GM12878 (cell line): ENCODE data around the gene KRT86. TPM values are rescaled to one million over a fixed set of nuclear protein-coding genes. Genes with fewer than 3 reads are reported as not detected.

Source experiments
- ATAC-seq: fragments of 200-7000 bp; cut with Tn5 transposase; 3 replicates; pipeline ENCODE4 v1.9.1; 2020; ENCODE audit warnings: mild to moderate bottlenecking, moderate library complexity
- BruUV-seq: library from RNA; stranded (reverse); fragments of 400-500 nt; replicated peaks from 2 replicates; lab custom pipeline; 2021; lab: Mats Ljungman, UMichigan
- CTCF ChIA-PET: fragments of 300-600 bp; sonication (Branson Sonifier 250); formaldehyde crosslinking; extraction: SDS; loops from one replicate; lab custom pipeline; 2021; ENCODE audit warnings: inconsistent platforms; lab: Yijun Ruan, JAX
- POLR2A ChIA-PET: fragments of 350-600 bp; formaldehyde crosslinking; extraction: SDS; loops from one replicate; lab custom pipeline; 2021; ENCODE audit warnings: inconsistent platforms; lab: Charles Lee
- RAD21 ChIA-PET: fragments of 300-600 bp; sonication (Branson Sonifier 250); formaldehyde crosslinking; loops from one replicate; lab custom pipeline; 2023; ENCODE audit warnings: antibody characterized with exemption; ENCODE audit not compliant: unreplicated experiment; lab: Charles Lee
- SMC1A ChIA-PET: fragments of 300-600 bp; sonication (Branson Sonifier 250); formaldehyde crosslinking; loops from one replicate; lab custom pipeline; 2023; ENCODE audit not compliant: unreplicated experiment, uncharacterized antibody; lab: Charles Lee
- DNase-seq: peaks from one replicate; pipeline ENCODE4 v3.0.0-alpha.2; 2011; ENCODE audit warnings: low read depth, low spot score
- FAIRE-seq: peaks from 3 replicates; lab custom pipeline; 2011; peaks lifted over from hg19 to GRCh38; lab: Jason Lieb, UNC
- H2AFZ ChIP-seq: 2 replicates; pipeline ENCODE4 v1.6.0; 2011; ENCODE audit warnings: low read depth, low read length, control low read depth; ENCODE audit not compliant: control insufficient read depth
- H3K27ac ChIP-seq: 2 replicates; pipeline ENCODE4 v1.5.1; 2011; ENCODE audit warnings: control low read depth; ENCODE audit not compliant: control insufficient read depth, insufficient read depth
- H3K27me3 ChIP-seq, 2 experiments: replicated peaks in 1 of 2; 2 replicates each; pipeline versions ENCODE4 v1.6.0 to v1.6.1; 2011; ENCODE audit warnings: low read length in 1 of 2; ENCODE audit not compliant: control insufficient read depth in 2 of 2, insufficient read depth in 2 of 2
- H3K36me3 ChIP-seq, 2 experiments: 2 replicates each; pipeline ENCODE4 v1.5.1; 2011; ENCODE audit warnings: low read length in 1 of 2; ENCODE audit not compliant: control insufficient read depth in 2 of 2, insufficient read depth in 2 of 2
- H3K4me1 ChIP-seq: 2 replicates; pipeline ENCODE4 v1.6.1; 2011; ENCODE audit warnings: mild to moderate bottlenecking, low read length, moderate library complexity, mixed read lengths; ENCODE audit not compliant: control insufficient read depth, insufficient read depth
- H3K4me2 ChIP-seq: 2 replicates; pipeline ENCODE4 v1.6.0; 2011; ENCODE audit warnings: control low read depth; ENCODE audit not compliant: control insufficient read depth, insufficient read depth
- H3K4me3 ChIP-seq: fragments of 200-600 bp; sonication (generic); 2 replicates; pipeline ENCODE4 v1.5.1; 2016
- H3K79me2 ChIP-seq: 2 replicates; pipeline ENCODE4 v1.6.0; 2011; ENCODE audit warnings: low read length; ENCODE audit not compliant: control insufficient read depth, insufficient read depth
- H3K9ac ChIP-seq: 2 replicates; pipeline ENCODE4 v1.8.0; 2011; ENCODE audit warnings: low read length, control low read depth, mixed read lengths; ENCODE audit not compliant: control insufficient read depth, insufficient read depth
- H3K9me3 ChIP-seq: replicated peaks from 3 replicates; pipeline ENCODE4 v1.5.1; 2011; ENCODE audit warnings: mild to moderate bottlenecking, low read length; ENCODE audit not compliant: control insufficient read depth, insufficient read depth
- H4K20me1 ChIP-seq: 2 replicates; pipeline ENCODE4 v1.6.0; 2011; ENCODE audit not compliant: control insufficient read depth, insufficient read depth
- EGR1 ChIP-seq, 2 experiments: IDR thresholded peaks; 1 replicate in 1 of 2; 2 replicates in 1 of 2; pipeline ENCODE4 v1.6.1; 2011 to 2012; ENCODE audit warnings: low read depth in 2 of 2, low read length in 2 of 2, borderline replicate concordance in 1 of 2, mild to moderate bottlenecking in 1 of 2, moderate library complexity in 1 of 2
- MTA2 ChIP-seq: fragments of 450-650 bp; IDR thresholded peaks from 2 replicates; pipeline ENCODE4 v1.6.1; 2016; ENCODE audit warnings: low read depth, mild to moderate bottlenecking, moderate library complexity
- WGBS: methylation state at CpG from one replicate; pipeline ENCODE4 v1.1.6; 2016; ENCODE audit warnings: low lambda C conversion rate; ENCODE audit not compliant: insufficient replicate concordance, insufficient coverage; ENCODE audit errors: missing lambda C conversion rate; 5-methylcytosine and 5-hydroxymethylcytosine counted together
- in situ Hi-C: fragments of 300-500 bp; cut with MboI; formaldehyde crosslinking; loops from 9 replicates; pipeline ENCODE4 v1.14.3; 2018; ENCODE audit warnings: mixed read lengths
- intact Hi-C: fragments of 100-400 bp; cut with micrococcal nuclease; formaldehyde crosslinking; loops from one replicate; pipeline ENCODE4 v1.14.2; 2022; ENCODE audit not compliant: unreplicated experiment
- polyA plus RNA-seq, 11 experiments: library from polyadenylated mRNA; depleted of rRNA in 4 of 11; unstranded in 6 of 11; stranded (reverse) in 5 of 11; fragments of >200 nt; fragmentation: Nextera tagmentation in 4 of 11; fragmentation: Illumina TruSeq in 1 of 11; extraction: Ambion mirVana in 4 of 11; extraction: Trizol in 1 of 11; gene quantifications; 1 replicate in 1 of 11; 2 replicates in 10 of 11; pipeline versions ENCODE4 v1.2.1 to v1.2.3, GENCODE V29; 2011 to 2016; ENCODE audit warnings: inconsistent platforms in 2 of 11, missing spikeins in 2 of 11, low read depth in 1 of 11
- total RNA-seq, 4 experiments: library from RNA; depleted of rRNA in 3 of 4; stranded (reverse); fragments of >200 nt in 3 of 4; fragmentation: Illumina TruSeq in 1 of 4; extraction: Trizol in 1 of 4; gene quantifications; 2 replicates each; pipeline versions ENCODE4 v1.2.1 to v1.2.3, GENCODE V29; 2013 to 2021
- TF ChIP-seq, protein P1 (sequence below): IDR thresholded peaks from 2 replicates; pipeline ENCODE4 v1.6.1; 2012; ENCODE audit warnings: improper control_type of control experiment, low read depth, low read length; ENCODE audit not compliant: insufficient replicate concordance

KRT86 gene
- total and polyA plus RNA-seq, 10 of the 15 experiments (the other 5 are each of a cell fraction or from before 2014, with no cell fraction given): 0.11 to 0.54 (median 0.18) TPM; not detected in 4

DNA sequence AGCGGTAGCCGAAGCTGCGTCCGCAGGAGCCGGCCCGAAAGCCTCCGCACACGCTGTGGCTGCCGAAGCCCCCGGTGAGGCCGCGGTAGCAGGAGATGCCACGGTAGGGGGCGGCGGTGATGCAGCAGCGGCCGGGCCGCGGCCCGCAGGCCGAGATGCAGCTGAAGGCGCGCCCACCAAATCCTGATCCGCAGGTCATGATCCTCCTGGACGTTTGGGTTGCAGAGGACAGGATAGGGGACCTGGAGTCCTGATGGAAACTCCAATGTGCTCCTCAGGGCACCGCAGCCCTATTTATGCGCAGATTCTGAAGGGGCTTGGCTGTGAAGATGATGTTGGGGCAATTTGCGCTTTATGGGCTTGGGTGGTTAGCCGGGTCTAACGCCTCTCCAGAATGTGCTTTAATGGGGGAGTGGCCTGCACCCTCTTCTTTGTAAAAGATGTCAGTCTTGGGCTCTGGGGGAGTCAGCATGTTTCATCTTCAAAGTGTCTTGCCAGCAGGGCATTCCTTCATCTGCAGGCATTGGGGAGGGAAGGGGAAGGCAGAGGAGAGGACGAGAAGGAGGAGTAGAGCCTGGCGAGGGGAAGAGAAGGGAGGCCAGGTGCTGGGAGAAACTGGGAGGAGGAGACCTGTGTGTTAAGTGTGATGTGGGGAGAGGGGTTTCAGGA is 17.0 kb downstream of the KRT86 start, which contains the start of gene KRT81:
Gene KRT81, minus strand, starts transcription at position 268 of the 669 bp plus-strand sequence. Its CDS starts 69 bp downstream, at position 199.
- TF ChIP-seq EGR1 (IDR thresholded peaks at IDR 0.05; ENCODE audit: borderline replicate concordance in 1 of 2, low read depth in 2 of 2, low read length in 2 of 2) (no peak), MTA2 (no peak)
- TF ChIP-seq, protein P1, sequence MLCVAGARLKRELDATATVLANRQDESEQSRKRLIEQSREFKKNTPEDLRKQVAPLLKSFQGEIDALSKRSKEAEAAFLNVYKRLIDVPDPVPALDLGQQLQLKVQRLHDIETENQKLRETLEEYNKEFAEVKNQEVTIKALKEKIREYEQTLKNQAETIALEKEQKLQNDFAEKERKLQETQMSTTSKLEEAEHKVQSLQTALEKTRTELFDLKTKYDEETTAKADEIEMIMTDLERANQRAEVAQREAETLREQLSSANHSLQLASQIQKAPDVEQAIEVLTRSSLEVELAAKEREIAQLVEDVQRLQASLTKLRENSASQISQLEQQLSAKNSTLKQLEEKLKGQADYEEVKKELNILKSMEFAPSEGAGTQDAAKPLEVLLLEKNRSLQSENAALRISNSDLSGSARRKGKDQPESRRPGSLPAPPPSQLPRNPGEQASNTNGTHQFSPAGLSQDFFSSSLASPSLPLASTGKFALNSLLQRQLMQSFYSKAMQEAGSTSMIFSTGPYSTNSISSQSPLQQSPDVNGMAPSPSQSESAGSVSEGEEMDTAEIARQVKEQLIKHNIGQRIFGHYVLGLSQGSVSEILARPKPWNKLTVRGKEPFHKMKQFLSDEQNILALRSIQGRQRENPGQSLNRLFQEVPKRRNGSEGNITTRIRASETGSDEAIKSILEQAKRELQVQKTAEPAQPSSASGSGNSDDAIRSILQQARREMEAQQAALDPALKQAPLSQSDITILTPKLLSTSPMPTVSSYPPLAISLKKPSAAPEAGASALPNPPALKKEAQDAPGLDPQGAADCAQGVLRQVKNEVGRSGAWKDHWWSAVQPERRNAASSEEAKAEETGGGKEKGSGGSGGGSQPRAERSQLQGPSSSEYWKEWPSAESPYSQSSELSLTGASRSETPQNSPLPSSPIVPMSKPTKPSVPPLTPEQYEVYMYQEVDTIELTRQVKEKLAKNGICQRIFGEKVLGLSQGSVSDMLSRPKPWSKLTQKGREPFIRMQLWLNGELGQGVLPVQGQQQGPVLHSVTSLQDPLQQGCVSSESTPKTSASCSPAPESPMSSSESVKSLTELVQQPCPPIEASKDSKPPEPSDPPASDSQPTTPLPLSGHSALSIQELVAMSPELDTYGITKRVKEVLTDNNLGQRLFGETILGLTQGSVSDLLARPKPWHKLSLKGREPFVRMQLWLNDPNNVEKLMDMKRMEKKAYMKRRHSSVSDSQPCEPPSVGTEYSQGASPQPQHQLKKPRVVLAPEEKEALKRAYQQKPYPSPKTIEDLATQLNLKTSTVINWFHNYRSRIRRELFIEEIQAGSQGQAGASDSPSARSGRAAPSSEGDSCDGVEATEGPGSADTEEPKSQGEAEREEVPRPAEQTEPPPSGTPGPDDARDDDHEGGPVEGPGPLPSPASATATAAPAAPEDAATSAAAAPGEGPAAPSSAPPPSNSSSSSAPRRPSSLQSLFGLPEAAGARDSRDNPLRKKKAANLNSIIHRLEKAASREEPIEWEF: no peak
- no peaks in the 10 kb centered on the region; a peak in 2 of 4 replicates for H3K27me3 ChIP-seq
- no peaks in the 10 kb centered on the region for H4K20me1 ChIP-seq
- ChIA-PET RAD21 (no interaction called here), CTCF (interaction anchor here (7.0 kb wide), 1 partner anchor 11 kb away, joined by 39 read pairs; no protein-coding TSS in a partner anchor), SMC1A (interaction anchor here (1.5 kb wide), 1 partner anchor 70 kb away, joined by 3 read pairs; no protein-coding TSS in a partner anchor), POLR2A (no interaction called here)
- H3K9ac ChIP-seq: no peak within 1 kb of the TSS
- H3K36me3 ChIP-seq: no peaks in the 10 kb centered on the region
- FAIRE-seq: no peak
- no peak within 1 kb of the TSS for H3K4me3 ChIP-seq
- no peaks in the 10 kb centered on the region for H3K9me3 ChIP-seq
- intact Hi-C loops: no loop called here
- no TSS peak for BruUV-seq
- H3K4me1 ChIP-seq: peaks cover 6% of the 10 kb centered on the region
- H3K27ac ChIP-seq: no peak within 1 kb of the TSS
- H2AFZ ChIP-seq: no peak within 1 kb of the TSS
- DNase-seq: no peak
- in situ Hi-C loops: no loop called here
- no peak for ATAC-seq
- no peak within 1 kb of the TSS for H3K4me2 ChIP-seq
- H3K79me2 ChIP-seq: no peaks in the 10 kb centered on the region
- 56% methylated on average over 20 of the region's 32 CpGs for WGBS
